Ishikawa (cell line): Measurements from ENCODE around the gene RAD50.

Experiments used
- CEBPB ChIP-seq: IDR thresholded peaks from 2 replicates; pipeline ENCODE4 v1.6.1; 2012
- CREB1 ChIP-seq: IDR thresholded peaks from 2 replicates; pipeline ENCODE4 v1.6.1; 2012; ENCODE audit warnings: low read depth
- EGR1 ChIP-seq: IDR thresholded peaks from 2 replicates; pipeline ENCODE4 v1.6.1; 2012
- EP300 ChIP-seq: IDR thresholded peaks from 2 replicates; pipeline ENCODE4 v1.6.1; 2012; ENCODE audit warnings: borderline replicate concordance
- FOXM1 ChIP-seq: IDR thresholded peaks from 2 replicates; pipeline ENCODE4 v1.6.1; 2012; ENCODE audit warnings: low read depth, borderline replicate concordance
- RAD21 ChIP-seq: IDR thresholded peaks from 2 replicates; pipeline ENCODE4 v1.6.1; 2012; ENCODE audit warnings: low read depth
- TAF1 ChIP-seq: IDR thresholded peaks from 2 replicates; pipeline ENCODE4 v1.6.1; 2012; ENCODE audit warnings: low read depth, mild to moderate bottlenecking
- TCF12 ChIP-seq: IDR thresholded peaks from 2 replicates; pipeline ENCODE4 v1.6.1; 2012; ENCODE audit warnings: low read depth
- YY1 ChIP-seq: IDR thresholded peaks from 2 replicates; pipeline ENCODE4 v1.6.1; 2012; ENCODE audit warnings: low read depth
- TF ChIP-seq, protein P1 (sequence below): IDR thresholded peaks from 2 replicates; pipeline ENCODE4 v1.6.1; 2012

DNA sequence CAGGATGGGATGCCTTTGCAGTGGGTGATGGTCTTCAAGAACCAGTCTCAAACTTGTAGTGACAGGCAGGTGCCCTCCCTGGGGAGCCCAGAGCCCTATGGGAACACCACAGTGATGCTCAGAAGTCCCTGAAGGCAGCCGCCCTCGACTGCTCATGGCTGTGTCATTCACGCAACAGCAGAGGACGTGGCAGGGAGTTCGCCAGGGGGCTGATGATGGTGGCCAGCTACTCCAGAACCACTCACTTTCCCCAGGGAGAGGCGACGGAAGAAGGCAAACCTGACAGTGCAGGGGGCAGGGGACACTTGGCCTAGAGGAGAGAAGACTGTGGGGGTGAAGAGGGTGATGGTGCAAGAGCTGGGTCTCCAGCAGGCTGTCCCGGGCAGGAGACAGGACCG lies 105.2 kb downstream of the RAD50 start:
- no peak for TF ChIP-seq EGR1
- no peak for TF ChIP-seq TAF1
- no peak for TF ChIP-seq CREB1
- TF ChIP-seq, protein P1, sequence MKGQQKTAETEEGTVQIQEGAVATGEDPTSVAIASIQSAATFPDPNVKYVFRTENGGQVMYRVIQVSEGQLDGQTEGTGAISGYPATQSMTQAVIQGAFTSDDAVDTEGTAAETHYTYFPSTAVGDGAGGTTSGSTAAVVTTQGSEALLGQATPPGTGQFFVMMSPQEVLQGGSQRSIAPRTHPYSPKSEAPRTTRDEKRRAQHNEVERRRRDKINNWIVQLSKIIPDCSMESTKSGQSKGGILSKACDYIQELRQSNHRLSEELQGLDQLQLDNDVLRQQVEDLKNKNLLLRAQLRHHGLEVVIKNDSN = no peak
- TF ChIP-seq YY1 = no peak
- TF ChIP-seq FOXM1 = no peak
- TF ChIP-seq CEBPB = no peak
- no peak for TF ChIP-seq TCF12
- no peak for TF ChIP-seq RAD21
- TF ChIP-seq EP300 = no peak
